Activated CD8-positive, alpha-beta memory T cell treated with anti-CD3 and anti-CD28 coated beads, Interleukin-2, amount 50 U/mL, for 48 hours (primary cell): ENCODE measurements around the gene CASP10.
"Not testable (repeated sequence)": the region's sequence is repeated elsewhere in the genome, so short reads cannot be mapped to it uniquely, and the experiment has no call there.

Experiments used
- DNase-seq: peaks from one replicate; pipeline ENCODE4 v3.0.0-alpha.2; 2020

Gene CASP10, protein sequence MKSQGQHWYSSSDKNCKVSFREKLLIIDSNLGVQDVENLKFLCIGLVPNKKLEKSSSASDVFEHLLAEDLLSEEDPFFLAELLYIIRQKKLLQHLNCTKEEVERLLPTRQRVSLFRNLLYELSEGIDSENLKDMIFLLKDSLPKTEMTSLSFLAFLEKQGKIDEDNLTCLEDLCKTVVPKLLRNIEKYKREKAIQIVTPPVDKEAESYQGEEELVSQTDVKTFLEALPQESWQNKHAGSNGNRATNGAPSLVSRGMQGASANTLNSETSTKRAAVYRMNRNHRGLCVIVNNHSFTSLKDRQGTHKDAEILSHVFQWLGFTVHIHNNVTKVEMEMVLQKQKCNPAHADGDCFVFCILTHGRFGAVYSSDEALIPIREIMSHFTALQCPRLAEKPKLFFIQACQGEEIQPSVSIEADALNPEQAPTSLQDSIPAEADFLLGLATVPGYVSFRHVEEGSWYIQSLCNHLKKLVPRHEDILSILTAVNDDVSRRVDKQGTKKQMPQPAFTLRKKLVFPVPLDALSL

DNA sequence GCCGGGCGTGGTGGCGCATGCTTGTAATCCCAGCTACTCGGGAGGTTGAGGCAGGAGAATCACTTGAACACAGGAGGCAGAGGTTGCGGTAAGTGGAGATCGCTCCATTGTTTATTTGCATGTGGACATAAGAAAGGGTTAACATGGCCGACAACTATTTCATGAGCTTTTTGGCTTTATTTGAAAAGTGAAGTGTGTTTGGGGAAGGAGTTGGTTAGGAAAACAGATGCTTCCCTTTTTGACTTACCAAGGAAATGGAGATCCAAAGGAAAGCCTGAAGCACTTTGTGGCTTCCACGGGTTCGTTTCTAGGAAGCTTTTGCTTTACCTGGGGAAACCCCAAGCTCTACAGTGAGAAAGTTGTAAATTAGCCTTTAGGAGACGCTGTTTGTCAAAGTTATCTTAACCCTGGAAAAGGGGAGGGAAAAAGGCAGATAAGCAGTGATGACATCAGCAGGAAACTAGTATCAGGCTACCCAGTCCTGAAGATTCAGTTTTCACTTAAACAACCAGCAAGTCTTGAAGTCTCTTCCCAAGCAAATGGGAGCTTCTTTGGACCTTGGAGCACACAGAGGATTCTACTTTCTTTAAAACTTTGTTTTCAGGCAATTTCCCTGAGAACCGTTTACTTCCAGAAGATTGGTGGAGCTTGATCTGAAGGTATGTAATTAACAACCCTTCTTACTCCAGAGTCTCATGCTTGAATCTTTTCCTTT lies at the start of gene CASP10:
CASP10 (plus strand) TSS at position 492 of the 715 bp plus-strand sequence. CDS start 2,637 bp downstream, outside the sequence.
- DNase-seq = no peak

DNA sequence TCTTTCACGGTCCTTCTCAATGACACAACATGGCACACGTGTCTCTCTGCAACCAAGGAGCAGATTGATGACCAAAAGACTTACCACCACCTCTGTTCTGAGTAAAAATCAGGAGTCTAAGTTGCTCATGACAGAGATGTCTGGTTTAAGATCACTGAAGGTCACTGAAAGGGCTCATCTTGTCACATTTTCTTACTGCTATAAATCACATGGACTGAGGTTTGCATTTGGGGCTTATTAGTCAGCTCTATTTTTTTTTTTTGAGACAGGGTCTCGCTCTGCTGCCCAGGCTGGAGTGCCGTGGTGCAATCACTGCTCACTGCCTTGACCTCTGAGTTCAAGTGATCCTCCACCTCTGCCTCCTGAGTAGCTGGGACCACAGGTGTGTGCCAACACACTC lies 47.6 kb upstream of the CASP10 start:
- no peak for DNase-seq

DNA sequence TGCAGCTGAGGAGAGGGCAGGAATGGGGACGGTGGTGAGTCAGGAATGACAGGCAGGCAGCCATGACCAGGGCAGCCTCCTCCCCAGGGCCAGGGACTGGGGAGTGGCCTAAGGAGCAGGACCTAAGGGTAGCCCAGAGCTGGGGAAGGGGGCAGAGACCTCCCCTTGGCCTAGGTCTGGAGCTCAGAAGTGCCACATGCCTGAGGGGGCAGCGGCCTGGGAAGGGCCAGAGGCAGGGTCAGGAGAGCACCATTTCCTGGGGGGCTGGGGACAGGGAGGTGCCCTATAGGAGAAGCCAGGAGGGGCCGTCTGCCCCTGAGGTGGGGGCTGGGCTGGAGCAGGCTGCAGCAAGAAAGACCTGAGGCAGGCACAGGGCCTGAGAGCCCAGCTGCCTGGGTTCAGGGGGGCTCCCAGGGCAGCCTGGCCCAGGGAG lies 46.0 kb upstream of the CASP10 start:
- no peak for DNase-seq

DNA sequence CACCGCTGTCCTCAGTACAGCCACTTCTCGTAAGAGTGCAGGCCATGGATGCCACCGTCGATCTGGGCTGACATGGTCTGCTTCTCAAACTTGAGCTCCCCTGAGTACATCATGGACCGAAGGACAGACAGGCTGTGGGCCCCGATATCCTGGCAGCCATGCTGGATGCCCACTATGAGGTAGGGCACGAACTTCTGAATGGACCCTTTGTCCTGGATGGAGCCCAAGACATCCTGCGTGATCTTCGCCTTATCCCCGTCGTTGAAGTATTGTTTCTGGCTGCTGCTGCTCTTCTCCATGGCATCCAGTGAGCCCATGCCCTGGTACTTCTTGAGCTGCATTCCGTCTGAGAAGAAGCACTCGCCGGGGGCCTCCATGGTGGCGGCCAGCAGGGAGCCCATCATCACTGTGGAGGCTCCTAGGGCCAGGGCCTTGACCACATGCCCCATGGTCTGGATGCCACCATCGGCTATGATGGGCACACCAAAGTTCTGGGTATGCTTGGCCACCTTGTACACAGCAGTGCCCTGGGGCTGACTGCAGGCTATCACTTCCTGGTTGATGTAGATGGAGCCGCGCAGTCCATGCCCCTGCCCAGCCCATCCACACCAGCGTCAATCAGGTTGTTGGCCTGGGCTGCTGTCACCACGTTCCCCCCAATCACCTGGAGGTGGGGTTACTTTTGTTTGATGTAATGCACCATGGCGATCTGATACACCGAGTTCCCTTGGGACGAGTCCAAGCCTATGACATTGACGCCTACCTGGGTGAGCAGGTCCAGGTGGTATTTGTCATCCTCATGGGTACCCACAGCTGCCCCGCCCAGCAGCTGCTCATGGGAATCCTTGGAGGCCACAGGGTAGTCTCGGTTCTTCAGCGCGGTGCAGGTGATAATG lies 45.2 kb upstream of the CASP10 start:
- no peak for DNase-seq

DNA sequence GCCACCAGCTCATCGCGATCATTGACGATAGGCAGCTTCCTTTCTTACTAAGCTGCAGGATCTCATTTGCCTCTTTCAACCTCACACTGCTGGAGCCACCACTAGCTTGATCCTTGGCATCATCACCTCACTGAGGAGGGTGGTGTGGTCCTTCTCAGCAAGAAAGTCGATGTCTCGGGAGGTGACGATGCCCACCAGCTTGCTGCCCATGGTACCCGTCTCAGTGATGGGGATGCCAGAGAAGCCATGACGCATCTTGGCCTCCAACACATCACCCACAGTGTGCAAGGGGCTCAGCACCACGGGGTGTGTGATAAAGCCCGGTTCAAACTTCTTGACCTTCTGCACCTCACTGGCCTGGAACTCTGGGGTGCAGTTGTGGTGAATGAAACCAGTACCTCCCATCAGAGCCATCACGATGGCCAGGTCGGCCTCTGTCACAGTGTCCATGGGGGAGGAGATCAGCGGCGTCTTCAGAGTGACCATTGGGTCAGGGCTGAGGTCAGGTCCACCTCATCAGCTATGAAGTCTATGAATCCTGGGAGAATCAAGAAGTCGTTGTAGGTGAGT lies 44.5 kb upstream of the CASP10 start:
- no peak for DNase-seq

DNA sequence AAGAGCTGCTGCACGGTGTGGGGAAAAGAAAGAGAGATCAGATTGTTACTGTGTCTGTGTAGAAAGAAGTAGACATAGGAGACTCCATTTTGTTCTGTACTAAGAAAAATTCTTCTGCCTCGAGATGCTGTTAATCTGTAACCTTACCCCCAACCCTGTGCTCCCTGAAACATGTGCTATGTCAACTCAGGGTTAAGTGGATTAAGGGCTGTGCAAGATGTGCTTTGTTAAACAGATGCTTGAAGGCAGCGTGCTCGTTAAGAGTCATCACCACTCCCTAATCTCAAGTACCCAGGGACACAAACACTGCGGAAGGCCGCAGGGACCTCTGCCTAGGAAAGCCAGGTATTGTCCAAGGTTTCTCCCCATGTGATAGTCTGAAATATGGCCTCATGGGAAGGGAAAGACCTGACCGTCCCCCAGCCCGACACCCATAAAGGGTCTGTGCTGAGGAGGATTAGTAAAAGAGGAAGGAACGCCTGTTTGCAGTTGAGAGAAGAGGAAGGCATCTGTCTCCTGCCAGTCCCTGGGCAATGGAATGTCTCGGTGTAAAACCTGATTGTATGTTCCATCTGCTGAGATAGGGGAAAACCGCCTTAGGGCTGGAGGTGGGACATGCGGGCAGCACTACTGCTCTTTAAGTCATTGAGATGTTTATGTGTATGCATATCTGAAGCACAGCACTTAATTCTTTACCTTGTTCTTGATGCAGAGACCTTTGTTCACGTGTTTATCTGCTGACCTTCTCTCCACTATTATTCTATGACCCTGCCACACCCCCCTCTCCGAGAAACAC lies 43.8 kb upstream of the CASP10 start:
- not testable (repeated sequence) for DNase-seq

DNA sequence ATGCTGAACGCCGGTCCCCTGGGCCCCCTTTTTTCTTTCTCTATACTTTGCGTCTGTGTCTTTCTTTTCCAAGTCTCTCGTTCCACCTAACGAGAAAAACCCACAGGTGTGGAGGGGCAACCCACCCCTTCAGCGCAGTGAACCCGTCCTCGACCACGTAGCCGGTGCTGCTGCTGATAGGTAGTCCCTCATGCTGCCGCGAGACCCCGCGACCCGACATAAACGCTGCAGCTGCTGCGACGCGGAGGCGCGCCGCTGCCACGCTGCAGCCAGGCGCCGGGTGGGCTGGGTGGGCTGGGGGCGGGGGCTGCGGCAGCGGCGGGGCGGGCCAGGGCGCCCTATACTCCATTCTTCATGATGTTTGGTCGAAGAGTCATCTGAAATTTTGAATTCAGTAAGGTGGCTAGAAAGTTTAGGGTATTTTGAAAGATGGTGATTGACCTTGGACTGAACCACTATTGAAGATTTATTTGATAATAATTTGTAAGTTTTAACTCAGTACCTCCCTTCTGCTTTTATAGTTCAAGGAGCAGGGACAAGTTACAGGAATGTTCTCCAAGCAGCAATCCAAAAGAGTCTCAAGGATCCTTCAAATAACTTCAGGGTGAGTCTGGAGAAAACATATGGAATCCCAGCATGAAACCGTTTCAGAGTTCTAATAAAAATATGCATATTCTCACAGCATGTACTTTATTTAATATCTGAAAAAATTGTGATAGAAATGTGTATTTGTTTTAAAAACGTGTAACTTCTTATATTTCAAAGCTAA lies 42.9 kb upstream of the CASP10 start:
- DNase-seq = no peak

DNA sequence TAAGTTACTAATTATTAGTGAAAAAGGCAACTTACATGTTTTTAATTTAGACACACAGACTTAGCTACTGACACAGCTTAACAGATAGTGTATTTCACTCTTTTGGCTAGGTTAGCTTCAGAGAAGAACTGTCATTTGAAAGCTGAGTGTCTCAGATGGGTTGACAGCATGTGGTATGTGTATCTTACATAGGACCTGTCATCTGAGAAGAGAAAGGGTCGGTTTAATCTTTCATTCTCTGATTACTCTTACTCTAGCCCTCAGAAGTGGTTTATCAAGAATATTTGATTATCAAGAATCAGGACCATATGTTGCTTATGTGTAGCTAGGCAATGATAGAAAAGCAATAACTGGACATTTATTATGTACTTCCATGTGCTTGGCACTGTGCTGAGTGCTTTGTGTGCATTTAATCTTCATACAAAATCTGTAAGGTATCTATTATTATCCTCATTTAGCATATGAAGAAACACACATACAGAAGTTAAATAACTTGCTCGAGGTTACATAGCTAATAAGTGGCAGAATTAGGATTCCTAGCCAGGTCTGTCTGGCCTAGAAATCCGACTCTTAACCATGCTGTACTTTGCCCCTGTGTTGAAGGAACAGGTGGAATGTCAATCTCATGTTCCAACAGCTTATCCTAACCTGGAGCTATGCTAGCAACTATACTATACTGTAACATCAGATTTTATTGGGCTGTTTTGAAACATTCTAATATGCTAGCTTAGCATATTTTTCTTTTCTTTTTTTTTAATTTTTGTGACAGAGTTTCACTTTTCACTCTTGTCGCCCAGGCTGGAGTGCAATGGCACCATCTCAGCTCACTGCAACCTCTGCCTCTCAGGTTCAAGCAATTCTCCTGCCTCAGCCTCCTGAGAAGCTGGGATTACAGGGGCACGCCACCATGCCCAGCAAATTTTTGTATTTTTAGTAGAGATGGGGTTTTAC lies 38.6 kb upstream of the CASP10 start:
- DNase-seq = no peak

DNA sequence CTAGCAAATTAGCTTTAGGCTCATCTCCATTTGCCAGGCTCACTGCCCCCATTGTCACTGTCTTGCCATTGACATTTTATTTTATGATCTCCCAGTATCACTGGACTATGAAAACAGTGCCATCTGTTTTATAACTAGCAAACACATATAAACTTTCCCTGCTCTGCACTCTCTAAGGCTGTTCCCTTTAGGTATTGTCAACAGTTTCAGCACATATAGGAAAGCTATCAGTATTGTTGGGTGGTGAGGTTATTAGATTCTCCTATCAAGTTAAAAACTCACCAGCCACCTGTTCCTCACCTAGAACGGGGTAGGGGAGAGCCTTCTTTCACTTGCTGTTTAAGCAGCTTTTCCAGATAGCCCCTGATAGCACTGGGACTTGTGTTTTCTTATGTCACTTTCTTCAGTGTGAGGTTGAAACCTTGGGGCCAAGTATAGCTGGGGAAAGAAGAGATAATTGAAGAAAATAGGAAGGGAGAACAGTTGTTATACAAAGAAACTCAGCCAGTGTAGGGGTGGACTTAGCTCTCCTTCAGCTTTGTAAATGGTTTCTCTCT lies 34.4 kb upstream of the CASP10 start:
- DNase-seq = no peak

DNA sequence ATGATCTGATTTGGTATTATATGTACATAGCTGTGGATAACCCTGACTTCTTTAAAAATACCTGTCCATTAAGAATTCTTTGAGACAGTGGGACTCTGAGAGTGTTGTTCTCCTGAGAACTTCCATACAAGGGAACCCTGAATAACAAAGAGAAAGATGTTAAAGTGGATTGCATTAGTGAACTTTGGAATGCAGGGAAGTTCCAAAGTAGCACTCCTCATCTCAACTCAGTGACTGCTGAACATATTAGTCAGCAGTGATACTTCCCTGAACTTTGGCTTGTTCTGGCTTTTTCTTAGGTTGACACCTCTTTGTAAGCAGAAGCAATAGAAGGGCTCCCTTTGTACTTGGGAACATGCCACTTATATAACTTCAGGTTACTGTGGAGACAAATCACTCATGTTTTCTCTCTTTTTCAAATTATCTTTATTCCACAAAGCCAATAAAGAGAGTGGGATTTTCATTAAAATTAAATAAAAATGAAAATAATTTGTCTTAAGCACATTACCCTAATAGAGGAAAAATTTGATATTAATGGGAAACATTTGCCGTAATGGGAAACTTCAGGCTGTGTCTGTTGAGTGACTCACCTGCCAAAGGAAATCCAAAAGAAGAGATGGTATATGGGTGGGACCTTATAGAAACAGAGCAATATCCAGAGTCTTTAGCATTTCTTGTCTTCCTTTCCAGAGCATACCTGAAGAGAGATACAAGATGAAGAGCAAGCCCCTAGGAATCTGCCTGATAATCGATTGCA lies 33.7 kb upstream of the CASP10 start:
- DNase-seq = no peak

DNA sequence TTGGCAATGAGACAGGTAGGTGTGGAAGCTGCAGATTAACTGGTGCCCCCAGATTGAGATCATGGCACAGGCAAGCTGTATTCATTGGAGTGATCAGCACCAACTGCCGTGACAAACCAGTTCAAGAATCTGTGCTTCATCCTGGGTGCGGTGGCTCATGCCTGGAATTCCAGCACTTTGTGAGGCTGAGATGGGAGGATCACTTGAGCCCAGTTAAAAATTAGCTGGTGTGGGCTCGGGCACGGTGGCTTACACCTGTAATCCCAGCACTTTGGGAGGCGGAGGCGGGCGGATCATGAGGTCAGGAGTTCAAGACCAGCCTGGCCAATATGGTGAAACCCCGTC lies 33.1 kb upstream of the CASP10 start:
- not testable (repeated sequence) for DNase-seq

DNA sequence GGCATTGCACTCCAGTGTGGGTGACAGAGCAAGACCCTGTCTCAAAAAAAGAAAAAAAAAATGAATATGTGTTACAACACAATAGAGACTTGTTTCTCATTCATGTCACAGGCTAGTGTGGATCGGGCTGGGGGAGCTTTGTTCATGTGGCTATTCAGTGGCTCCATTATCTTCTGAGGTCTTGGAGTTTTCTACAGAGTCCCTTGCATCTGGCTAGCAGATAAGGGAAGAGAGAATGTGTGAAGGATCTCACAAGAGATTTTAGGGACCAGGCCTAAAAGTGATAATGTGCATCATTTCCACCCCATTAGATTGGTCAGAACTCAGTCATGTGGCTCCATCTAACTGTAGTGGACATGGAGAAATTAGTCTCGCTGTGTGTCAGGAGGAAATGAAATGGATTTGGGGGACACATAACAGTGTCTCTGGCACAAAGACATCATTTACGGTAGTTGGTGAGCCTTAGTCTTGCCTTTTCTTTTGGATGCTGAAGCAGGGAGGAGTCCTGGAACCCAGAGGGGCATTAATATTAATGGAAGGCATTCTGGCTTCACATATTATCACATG lies 32.4 kb upstream of the CASP10 start:
- DNase-seq = no peak

DNA sequence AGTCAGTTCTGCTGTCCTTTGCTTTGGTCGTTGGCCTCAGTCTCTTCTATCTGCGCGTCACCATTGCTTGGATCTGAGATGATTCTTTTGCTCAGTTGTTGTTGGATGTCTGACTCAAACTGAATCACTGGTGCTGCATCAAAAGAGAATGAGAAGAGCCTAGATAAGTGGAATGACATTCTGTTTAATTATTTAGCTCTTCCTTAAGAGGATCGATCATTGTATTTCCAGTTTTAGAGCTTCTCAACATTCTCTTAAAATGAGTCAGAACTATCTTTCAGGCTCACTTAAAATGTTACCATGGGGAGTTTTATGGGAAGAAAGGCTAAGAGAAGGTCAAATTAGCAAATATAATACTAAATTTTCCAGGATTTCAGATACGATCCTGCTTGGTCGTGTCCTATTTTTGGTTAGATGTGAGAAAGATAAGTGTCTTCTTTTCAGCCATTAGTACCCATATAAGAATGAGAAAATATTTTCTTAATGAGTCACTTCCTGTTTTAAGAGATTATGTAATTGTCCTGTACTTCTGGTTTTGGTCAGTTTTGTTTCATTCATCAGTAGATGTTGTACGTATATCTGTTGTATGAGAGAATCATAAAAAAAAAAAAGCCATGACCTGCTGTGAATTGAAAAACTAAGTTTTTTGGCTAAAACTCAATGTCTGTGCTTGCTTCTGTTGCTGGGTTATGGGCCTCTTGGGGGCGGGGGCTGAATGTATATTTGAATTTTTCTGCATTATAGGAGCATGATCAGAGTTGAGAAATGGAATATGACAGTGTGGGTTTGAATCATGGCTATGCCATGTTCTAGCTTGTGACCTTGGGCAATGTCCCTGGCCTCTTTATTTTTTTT lies 31.6 kb upstream of the CASP10 start:
- DNase-seq = no peak

DNA sequence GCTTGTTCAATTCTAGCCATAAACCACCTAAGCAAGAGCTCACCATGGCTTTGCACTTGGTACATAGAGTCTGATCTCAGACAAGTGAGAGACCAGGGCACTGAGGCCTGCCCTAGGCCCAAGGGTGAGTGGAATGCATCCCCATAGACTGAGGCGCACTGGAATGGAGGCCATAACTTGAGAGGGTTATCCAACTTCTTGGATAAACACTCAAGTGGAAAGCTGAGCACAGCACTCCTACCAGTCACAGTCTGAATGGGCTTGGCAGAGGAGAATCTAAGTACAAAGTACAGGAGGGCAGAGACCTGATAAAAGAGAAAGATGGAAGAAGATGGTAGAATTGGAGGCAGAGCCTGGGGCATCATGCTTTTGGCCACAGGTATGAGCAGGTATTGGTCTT lies 30.4 kb upstream of the CASP10 start:
- no peak for DNase-seq

DNA sequence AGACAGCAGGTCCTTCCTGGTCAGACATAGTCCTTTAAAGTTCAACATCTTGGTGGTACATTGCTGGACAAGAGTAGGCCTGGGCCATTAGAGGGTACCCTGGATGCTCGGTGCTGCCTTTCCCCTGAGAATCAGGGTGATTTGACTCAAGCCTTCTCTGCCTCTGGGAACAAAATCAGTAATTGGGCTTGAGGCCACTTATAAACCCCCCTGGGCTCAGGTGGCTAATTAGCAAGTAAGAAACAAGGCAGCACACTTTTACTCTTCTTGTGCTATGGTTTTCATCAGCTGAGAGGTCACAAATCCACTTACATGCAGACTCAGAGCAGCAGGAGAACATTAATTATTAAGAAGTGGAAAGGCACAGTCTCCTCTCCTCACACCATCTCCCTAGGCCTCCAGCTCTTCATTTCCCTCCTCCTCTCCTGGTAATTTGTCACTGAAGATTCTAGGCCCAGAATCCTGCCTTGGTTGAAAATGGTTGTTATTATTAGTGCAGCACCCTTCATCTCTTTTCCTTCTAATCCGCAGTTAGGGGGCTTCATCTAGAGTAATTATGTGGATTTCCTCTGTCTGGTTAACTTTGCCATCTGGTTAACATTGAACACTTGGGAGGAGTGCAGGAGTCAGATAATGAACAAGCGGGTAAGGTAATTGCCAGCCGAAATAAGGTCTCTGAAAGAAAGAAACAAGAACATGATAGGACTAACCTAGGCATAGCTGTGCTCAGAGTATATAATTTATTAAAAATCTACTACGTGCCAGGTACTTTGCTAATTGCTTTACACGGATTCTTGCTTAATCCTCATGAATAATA lies 29.7 kb upstream of the CASP10 start:
- DNase-seq = no peak

DNA sequence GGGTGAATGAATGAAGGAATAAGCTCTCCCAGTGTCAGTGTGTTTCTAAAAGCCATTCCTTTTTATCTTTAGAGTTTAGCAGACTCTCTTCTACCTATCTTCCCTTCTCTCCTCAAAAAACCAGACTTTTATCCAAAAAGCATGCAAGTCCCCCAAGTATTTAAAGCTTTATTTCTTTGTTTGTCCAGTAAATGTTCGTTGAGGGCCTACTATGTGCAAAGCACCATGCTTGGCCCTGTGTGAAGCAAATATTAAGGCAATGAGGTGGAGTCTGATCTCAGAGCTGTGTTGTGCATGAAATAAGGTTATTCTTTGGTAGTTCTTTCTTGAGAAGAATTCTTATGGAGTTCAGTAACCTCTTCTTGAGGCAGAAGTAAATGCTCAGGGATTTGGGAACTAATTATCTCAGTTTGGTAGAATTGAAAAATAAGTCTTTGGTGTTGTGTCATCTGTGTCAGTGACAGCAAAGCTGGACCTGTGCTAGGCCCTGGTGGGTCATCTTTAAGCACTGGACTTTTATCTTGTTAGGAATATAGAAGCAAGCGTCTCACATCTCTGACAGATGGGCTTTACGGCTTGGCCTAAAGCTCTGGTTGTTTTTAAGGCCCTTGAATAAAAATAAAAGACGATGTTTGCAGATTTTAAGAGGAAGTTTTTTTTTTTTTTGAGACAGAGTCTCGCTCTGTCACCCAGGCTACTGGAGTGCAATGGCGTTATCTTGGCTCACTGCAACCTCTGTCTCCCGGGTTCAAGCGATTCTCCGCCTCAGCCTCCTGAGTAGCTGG lies 28.1 kb upstream of the CASP10 start:
- DNase-seq = no peak
